ENCODE data around the gene NKTR. TPM values are rescaled to one million over a fixed set of nuclear protein-coding genes. Genes with fewer than 3 reads are reported as not detected.

The NKTR gene
- total and polyA plus RNA-seq, 4 experiments from 2014 or later: 8.9 to 269 (median 140) TPM

Other genes starting within 250 kb of the NKTR start
- not detected for gene LYZL4, start 190.1 kb upstream of the NKTR start, total RNA-seq
- not detected for gene LYZL4, start 190.1 kb upstream of the NKTR start, polyA plus RNA-seq
- 100 to 1,000 TPM in 1 of 2 experiments, 10 to 100 TPM in 1; 93.6 to 104 TPM for gene VIPR1, start 98.0 kb upstream of the NKTR start, total RNA-seq
- gene VIPR1, start 98.0 kb upstream of the NKTR start, polyA plus RNA-seq: 10 to 100 TPM; 23.1 to 30.4 TPM
- gene SEC22C, start 18.7 kb upstream of the NKTR start, total RNA-seq: 10 to 100 TPM; 55.8 to 56.6 TPM
- 10 to 100 TPM; 53.1 to 70.3 TPM for gene SEC22C, start 18.7 kb upstream of the NKTR start, polyA plus RNA-seq
- gene SS18L2, start 9.8 kb upstream of the NKTR start, total RNA-seq: 10 to 100 TPM; 51.0 to 61.9 TPM
- gene SS18L2, start 9.8 kb upstream of the NKTR start, polyA plus RNA-seq: 100 to 1,000 TPM; 150 to 159 TPM
- 1 to 10 TPM; 1.4 to 1.8 TPM for gene ZBTB47, start 53.0 kb downstream of the NKTR start, total RNA-seq
- gene ZBTB47, start 53.0 kb downstream of the NKTR start, polyA plus RNA-seq: not detected
- gene KLHL40, start 84.9 kb downstream of the NKTR start, total RNA-seq: not detected
- not detected for gene KLHL40, start 84.9 kb downstream of the NKTR start, polyA plus RNA-seq
- gene HHATL, start 102.1 kb downstream of the NKTR start, total RNA-seq: not detected
- not detected for gene HHATL, start 102.1 kb downstream of the NKTR start, polyA plus RNA-seq
- under 1 TPM; 0.72 to 0.96 TPM for gene CCDC13, start 172.6 kb downstream of the NKTR start, total RNA-seq
- gene CCDC13, start 172.6 kb downstream of the NKTR start, polyA plus RNA-seq: under 1 TPM; 0.15 to 0.25 TPM
- gene HIGD1A, start 203.8 kb downstream of the NKTR start, total RNA-seq: 10 to 100 TPM; 24.3 to 26.7 TPM
- 100 to 1,000 TPM in 1 of 2 donors, 10 to 100 TPM in 1; 91.3 to 157 TPM for gene HIGD1A, start 203.8 kb downstream of the NKTR start, polyA plus RNA-seq
- gene ACKR2, start 208.8 kb downstream of the NKTR start, total RNA-seq: under 1 TPM; 0.28 to 0.49 TPM
- not detected for gene ACKR2, start 208.8 kb downstream of the NKTR start, polyA plus RNA-seq